ENCODE data around the gene NLRP6. TPM values are rescaled to one million over a fixed set of nuclear protein-coding genes. Genes with fewer than 3 reads are reported as not detected.
"Not testable (repeated sequence)": the region's sequence is repeated elsewhere in the genome, so short reads cannot be mapped to it uniquely, and the experiment has no call there.

Gene NLRP6
- polyA plus RNA-seq, 1 experiment: not detected

DNA sequence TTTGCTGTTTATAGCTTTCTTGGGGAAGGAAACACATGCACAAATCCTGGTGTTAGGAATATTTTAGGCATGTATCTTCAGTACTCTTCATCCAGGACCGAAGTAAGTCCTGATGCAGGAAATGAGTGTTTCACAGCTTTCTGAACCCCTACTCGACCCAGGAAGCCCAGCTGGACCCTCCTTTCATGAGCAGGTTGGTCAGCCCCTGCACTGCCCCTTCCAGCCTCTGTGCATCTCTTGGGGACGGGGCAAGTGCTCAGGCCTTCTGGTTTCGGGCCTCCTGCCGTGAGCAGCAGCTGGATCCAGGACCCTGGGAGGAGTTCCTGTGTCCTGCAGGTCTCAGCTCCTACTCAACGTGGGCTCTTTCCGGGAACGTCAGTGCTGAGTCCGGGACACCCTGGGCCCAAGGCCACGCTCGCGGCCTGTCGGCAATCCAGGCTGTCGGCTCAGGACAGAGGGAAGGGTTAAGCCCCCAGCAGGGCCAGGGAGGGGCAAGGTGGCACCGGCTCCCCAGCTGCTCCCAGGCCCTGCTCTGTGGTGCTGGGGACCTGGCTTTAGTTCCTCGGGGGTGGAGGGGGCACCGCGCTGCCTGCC is 31.9 kb downstream of the NLRP6 start:
- H3K4me3 ChIP-seq (ENCODE audit: low read depth, low read length): peak overlapping the region; percentile 70
- DNase-seq (ENCODE audit: low read depth); H3K36me3 ChIP-seq (ENCODE audit: control insufficient read depth, insufficient read depth, low read length); POLR2A ChIA-PET; H3K27me3 ChIP-seq (ENCODE audit: control insufficient read depth, insufficient read depth, low read length): not testable (repeated sequence)
- CTCF ChIA-PET: interaction anchor here (0.6 to 1.3 kb wide), 6 partner anchors 24 to 194 kb away, joined by 3 to 4 read pairs (median 3); no protein-coding TSS in a partner anchor

DNA sequence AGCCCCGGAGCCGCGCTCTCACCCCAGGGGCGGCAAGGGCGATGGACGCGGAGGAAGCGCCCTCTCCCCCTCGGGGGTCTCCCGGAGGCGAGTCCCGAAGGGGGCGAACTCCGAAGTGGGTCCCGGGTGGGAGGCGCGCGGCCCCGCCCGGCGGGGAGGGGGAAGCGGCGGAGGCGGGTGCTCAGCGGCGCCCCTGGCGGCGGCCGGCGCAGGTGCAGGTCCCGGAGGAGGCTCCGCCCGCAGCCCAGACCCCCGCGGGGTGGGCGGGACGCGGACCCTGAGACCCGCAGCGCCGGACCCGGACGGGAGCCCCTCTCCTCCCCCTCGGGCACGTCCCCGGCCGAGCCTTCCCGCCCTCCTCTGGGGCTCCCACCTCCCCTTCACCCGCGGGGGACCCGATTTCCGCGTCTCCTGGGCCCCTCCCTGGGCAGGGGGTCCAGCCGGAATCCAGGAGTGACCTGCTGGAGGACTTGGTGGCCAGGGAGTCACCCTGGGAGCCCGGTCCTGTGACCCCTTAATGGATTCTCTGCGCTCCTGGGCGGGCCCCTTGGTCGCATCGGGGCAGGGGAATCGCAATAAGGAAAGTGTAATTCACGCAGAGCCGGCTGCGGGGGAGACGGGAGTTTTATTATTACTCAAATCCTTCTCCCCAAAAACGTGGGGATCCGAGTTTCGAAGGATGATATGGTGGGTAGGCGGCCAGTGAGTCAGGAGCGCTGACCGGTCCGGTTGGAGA is 33.0 kb downstream of the NLRP6 start:
- DNase-seq (ENCODE audit: low read depth); H3K27me3 ChIP-seq (ENCODE audit: control insufficient read depth, insufficient read depth, low read length); POLR2A ChIA-PET; H3K36me3 ChIP-seq (ENCODE audit: control insufficient read depth, insufficient read depth, low read length): not testable (repeated sequence)
- CTCF ChIA-PET: interaction anchor here (2.1 kb wide), 1 partner anchor 45 kb away, joined by 7 read pairs; no protein-coding TSS in a partner anchor
- peak overlapping the region; percentile 15; the same call in 1 of the 2 replicates for H3K4me3 ChIP-seq (ENCODE audit: low read depth, low read length)

DNA sequence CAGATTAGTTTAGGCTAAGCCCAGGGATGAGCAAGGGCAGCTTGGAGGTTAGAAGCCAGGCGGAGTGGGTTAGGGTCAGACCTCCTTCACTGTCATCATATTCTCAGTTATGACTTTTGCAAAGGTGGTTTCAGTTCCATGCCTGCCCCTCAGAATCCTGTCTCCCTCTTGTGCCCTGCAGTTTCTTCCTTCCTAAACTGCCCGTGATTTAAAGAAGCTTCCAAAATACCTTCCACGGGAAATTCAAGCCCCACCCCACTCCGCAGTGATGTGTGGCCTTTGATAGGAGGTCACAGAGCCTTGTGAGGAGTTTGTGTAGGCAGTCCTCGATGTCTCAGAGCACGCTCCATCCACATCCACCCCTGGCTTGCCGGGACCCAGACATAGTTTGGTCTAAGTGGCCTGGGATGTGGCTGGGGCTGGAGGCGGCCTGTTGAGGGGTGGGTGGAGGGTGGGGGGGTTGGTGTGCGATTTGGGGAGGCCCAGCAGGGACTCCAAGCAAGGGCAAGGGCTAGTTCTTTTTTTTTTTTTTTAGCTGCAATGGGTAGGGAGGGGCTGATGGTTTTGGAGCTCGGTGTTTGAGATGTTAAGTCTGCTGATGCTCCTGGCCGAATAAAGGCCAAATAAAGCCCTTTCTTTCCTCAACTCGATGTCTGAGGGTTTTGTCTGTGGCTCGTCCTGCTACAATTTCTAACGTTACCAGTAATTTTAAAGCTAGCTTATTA is 34.0 kb downstream of the NLRP6 start:
- ChIA-PET POLR2A (interaction anchor here (0.6 kb wide), 3 partner anchors 43 to 533 kb away, joined by 5 to 12 read pairs (median 8); no protein-coding TSS in a partner anchor), CTCF (interaction anchor here (1.4 to 2.1 kb wide), 2 partner anchors 7 to 43 kb away, joined by 4 to 7 read pairs; no protein-coding TSS in a partner anchor)
- H3K36me3 ChIP-seq (ENCODE audit: control insufficient read depth, insufficient read depth, low read length): no peaks in the 10 kb centered on the region; the same call in 1 of the 2 replicates
- DNase-seq (ENCODE audit: low read depth): no peak
- no peaks in the 10 kb centered on the region for H3K27me3 ChIP-seq (ENCODE audit: control insufficient read depth, insufficient read depth, low read length)
- no peak overlapping the region for H3K4me3 ChIP-seq (ENCODE audit: low read depth, low read length)
- TF ChIP-seq, protein P1, sequence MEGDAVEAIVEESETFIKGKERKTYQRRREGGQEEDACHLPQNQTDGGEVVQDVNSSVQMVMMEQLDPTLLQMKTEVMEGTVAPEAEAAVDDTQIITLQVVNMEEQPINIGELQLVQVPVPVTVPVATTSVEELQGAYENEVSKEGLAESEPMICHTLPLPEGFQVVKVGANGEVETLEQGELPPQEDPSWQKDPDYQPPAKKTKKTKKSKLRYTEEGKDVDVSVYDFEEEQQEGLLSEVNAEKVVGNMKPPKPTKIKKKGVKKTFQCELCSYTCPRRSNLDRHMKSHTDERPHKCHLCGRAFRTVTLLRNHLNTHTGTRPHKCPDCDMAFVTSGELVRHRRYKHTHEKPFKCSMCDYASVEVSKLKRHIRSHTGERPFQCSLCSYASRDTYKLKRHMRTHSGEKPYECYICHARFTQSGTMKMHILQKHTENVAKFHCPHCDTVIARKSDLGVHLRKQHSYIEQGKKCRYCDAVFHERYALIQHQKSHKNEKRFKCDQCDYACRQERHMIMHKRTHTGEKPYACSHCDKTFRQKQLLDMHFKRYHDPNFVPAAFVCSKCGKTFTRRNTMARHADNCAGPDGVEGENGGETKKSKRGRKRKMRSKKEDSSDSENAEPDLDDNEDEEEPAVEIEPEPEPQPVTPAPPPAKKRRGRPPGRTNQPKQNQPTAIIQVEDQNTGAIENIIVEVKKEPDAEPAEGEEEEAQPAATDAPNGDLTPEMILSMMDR (IDR thresholded peaks at IDR 0.05; ENCODE audit: insufficient read depth, low read depth, low read length): no peak

DNA sequence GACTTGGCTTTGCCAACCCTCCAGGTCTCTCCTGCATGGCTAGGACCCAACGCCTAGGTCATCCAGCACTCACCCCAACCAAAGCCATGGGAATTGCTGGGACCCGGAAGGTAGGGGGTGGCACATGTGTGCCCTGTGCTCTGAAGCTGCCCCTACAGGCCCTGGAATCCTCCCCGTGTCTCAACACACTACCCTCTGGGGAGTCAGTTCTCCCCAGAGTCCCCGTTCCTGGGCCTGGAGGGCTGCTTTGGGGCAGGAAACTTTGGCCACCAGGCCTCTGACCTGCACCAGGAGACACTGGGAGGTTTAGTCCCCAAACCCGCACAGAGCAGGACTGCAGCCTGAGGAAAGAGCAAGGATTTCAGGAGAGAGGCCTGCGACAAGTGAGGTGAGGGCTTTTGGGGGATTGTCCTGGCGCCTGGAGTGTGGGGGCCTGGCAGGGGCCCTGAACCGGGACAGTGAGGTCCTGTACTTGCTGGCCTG is 35.1 kb downstream of the NLRP6 start:
- TF ChIP-seq, protein P1 (IDR thresholded peaks at IDR 0.05; ENCODE audit: insufficient read depth, low read depth, low read length): no peak
- H3K4me3 ChIP-seq (ENCODE audit: low read depth, low read length): no peak overlapping the region; the same call in 1 of the 2 replicates
- POLR2A ChIA-PET: no interaction called here
- H3K27me3 ChIP-seq (ENCODE audit: control insufficient read depth, insufficient read depth, low read length): no peaks in the 10 kb centered on the region
- CTCF ChIA-PET: interaction anchor here (1.4 to 2.1 kb wide), 2 partner anchors 8 to 42 kb away, joined by 4 to 7 read pairs; no protein-coding TSS in a partner anchor
- H3K36me3 ChIP-seq (ENCODE audit: control insufficient read depth, insufficient read depth, low read length): no peaks in the 10 kb centered on the region; the same call in 1 of the 2 replicates
- DNase-seq (ENCODE audit: low read depth): no peak

DNA sequence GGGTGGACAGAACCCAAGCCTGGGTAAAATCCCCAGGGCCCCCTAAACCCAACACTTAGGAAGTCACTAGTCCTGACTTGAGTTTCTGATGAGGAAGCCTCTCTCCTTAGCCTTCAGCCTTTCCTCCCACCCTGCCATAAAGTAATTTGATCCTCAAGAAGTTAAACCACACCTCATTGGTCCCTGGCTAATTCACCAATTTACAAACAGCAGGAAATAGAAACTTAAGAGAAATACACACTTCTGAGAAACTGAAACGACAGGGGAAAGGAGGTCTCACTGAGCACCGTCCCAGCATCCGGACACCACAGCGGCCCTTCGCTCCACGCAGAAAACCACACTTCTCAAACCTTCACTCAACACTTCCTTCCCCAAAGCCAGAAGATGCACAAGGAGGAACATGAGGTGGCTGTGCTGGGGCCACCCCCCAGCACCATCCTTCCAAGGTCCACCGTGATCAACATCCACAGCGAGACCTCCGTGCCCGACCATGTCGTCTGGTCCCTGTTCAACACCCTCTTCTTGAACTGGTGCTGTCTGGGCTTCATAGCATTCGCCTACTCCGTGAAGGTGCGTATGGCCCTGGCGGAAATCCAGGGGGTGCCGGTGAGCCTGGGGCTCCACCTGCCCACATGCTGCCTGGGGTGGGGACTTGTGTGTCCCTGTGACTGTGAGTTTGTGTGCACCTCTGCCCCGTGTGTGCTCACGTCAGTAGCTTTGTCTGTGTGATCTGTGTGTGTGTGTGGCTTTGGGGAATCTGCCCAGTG is 35.8 kb downstream of the NLRP6 start, which contains the start of gene IFITM1:
Gene IFITM1 (plus strand): TSS at position 254 of the 767 bp plus-strand sequence. CDS start 131 bp downstream, at position 385.
- H3K27me3 ChIP-seq (ENCODE audit: control insufficient read depth, insufficient read depth, low read length): no peaks in the 10 kb centered on the region
- ChIA-PET CTCF (interaction anchor here (1.4 kb wide), 1 partner anchor 9 kb away, joined by 4 read pairs; no protein-coding TSS in a partner anchor), POLR2A (no interaction called here)
- TF ChIP-seq, protein P1 (IDR thresholded peaks at IDR 0.05; ENCODE audit: insufficient read depth, low read depth, low read length): no peak
- H3K36me3 ChIP-seq (ENCODE audit: control insufficient read depth, insufficient read depth, low read length): no peaks in the 10 kb centered on the region; the same call in 1 of the 2 replicates
- peak within 1 kb of the TSS; percentile 47 for H3K4me3 ChIP-seq (ENCODE audit: low read depth, low read length)
- peak; percentile 79 for DNase-seq (ENCODE audit: low read depth)

DNA sequence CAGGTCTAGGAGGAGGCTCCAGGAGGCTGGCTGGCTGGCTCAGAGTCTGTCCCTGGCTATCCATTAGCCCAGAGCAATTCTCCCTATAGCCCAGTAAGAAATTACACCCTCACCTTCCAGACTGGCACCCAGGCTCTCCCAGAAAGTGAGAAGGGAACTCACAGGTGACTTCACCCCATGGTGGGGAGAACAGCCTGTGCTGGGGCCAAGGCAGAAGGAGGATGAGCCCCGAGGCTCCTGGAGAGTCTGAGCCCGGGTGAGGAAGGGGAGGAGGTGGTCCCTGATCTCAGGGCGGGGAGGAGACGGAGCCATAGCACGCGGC is 36.3 kb downstream of the NLRP6 start:
- CTCF ChIA-PET; H3K27me3 ChIP-seq (ENCODE audit: control insufficient read depth, insufficient read depth, low read length); H3K36me3 ChIP-seq (ENCODE audit: control insufficient read depth, insufficient read depth, low read length); DNase-seq (ENCODE audit: low read depth); POLR2A ChIA-PET: not testable (repeated sequence)
- H3K4me3 ChIP-seq (ENCODE audit: low read depth, low read length): peak overlapping the region; percentile 47
